Muscle of arm (tissue), 12 donors: Measurements from ENCODE around the gene SRSF8. TPM values are rescaled to one million over a fixed set of nuclear protein-coding genes. Genes with fewer than 3 reads are reported as not detected.
"Not testable (repeated sequence)": the region's sequence is repeated elsewhere in the genome, so short reads cannot be mapped to it uniquely, and the experiment has no call there.

ENCODE experiments used
- DNase-seq: peaks from one replicate; pipeline ENCODE4 v3.0.0-alpha.2; 2013
- polyA plus RNA-seq, 12 donors: library from polyadenylated mRNA; unstranded; fragments of 120-200 nt; gene quantifications; one replicate each; pipeline ENCODE4 v1.2.1, GENCODE V29; 2013; ENCODE audit not compliant: insufficient read length in 12 of 12

Gene SRSF8
- polyA plus RNA-seq, 12 donors, result 32.3 to 105 (median 50.9) TPM

GRCh38 chr11:95092549-95093324, 26.0 kb downstream of the SRSF8 start:
- DNase-seq, result no peak

GRCh38 chr11:95093548-95093947, 26.8 kb downstream of the SRSF8 start:
- DNase-seq, result no peak

DNA sequence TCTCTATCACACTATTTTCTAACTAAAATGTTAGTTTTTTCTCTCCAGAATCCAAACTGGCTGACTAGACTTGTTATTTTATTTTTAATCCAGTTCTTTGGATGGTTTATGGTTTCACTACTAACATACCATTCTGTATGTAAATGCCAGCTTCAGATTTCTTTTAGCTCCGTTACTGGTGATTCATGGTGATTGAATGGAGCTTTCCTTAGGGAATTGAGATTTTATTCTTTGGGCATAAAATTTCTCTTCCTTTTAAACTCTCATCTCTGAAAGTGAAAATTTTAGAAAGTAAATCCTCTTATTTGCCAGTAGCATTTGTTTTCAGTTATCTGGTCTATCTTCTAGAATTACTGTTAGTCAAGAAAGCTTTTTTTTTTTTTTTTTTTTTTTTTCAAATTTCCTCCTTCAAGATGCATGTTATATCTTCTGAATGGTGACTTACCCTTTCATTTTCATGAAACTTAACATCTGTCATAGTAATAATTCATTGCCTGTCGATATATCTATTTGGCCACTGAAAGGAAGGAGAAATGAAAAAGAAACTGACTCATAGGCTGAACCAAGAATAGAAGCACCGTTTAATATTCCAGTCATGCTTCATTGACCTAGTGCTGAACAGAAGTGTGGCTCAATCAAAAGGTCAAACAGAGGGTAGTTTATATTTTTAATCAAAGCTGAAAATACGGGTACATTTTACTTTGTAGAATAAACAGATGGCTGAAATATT, 29.3 kb downstream of the SRSF8 start:
- DNase-seq, result no peak

DNA sequence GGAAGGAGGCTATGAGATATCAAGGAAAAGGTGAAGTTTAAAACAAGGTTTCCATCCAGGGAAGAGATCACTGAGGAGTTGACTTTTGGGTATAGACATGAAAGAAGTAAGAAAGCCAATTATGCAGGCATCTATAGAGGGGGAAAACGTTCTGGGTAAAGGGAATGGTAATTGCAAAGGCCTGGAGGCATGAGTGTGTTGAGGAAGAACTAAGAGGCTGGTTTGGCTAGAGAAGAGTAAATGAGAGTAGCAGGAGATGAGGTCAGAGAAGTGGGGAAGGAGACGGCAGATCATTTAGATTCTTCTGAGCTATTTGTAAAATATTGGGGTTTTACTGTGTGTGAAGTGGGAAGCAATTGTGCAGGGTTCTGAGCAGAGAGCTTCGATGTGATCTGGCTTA, 30.5 kb downstream of the SRSF8 start:
- no peak for DNase-seq

- no peak for DNase-seq
Measured at GRCh38 chr11:95098826-95099225, 32.1 kb downstream of the SRSF8 start.

GRCh38 chr11:95100191-95100648, 33.5 kb downstream of the SRSF8 start:
- DNase-seq, result no peak

DNA sequence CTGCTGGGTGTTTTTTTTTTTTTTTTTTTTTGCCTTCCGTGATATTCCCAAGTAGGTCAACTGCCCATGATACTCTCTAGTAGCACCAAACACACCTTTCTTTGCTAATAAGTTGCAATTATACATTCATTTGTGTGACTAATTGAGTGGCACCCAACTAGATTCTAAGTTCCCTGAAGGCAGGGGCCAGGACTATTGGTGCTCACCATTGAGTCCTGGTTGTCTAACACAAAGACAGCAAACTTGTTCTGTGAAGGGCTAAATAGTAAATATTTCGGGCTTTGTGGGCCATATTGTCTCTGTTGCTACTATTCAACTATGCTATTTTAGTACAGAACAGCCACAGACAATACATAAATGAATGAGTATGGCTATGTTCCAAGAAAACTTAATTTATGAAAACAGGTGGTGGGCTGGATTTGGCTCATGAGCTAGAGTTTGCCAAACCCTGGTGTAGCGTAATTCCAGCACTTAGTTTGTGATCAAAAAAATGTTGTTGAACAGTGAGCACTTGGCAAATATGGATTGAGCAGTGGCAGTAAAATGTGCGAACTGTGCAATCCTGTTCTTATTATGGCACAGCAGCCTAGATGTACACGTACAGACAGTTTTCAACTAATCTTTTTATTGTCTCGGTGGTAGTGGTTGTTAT, 34.3 kb downstream of the SRSF8 start:
- no peak for DNase-seq

DNA sequence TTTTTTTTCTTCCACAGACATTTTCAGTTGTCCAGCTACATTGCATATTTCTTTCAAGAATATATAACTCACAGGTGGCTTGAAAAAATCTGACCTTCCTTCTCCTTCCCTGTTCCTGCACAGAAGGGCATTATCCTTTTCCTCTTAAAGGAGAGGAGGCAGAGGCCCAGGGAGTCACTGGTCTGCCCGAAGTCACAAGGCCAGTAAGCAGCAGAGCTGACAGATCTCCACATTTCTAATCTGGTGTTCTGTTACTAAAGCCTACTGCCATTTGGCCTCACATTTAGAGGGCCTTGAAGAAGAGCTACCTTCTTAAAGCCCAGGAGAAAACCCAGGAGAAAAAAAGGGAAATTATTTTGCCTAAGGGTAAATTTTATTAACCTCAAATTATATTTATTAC, 35.2 kb downstream of the SRSF8 start:
- no peak for DNase-seq

DNA sequence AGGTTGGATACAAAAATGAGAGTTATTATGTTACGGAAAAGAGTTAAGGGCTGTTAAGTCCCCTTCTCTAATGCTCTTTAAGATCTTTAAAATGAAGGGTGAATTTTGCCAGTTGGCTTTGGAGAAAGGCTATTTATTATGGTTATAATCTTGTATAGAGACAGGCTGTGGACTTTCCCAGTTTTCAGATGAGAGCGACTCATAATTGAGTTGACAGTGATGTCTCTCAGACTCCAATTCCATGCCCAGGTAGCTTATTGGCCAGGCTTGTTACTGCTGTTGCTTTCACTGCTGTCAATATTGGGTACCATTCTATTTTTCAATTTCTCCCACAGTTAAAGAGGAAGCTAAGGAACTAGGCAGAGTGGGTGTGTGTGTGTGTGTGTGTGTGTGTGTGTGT, 36.0 kb downstream of the SRSF8 start:
- DNase-seq, result no peak

DNA sequence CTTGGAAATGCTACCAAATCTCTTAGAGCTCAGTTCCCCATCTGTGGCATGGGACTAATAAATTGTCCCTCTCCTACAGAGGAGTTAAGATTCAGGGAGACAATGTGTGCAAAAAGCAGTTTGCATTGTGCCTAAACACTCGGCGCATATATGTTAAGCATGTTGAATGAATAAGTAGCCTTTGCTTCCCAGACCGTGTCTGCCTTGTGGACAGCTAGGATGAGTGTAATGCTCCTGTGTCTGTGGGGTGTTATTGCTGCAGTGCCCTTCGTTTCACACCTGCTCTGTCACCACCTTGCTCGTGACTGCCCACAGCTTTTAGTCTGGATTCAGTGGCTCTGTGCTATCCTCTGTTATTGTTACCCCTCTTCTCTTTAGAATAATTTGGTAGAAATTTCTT, 37.0 kb downstream of the SRSF8 start:
- DNase-seq, result no peak

GRCh38 chr11:95104121-95104830, 37.6 kb downstream of the SRSF8 start:
- no peak for DNase-seq

DNA sequence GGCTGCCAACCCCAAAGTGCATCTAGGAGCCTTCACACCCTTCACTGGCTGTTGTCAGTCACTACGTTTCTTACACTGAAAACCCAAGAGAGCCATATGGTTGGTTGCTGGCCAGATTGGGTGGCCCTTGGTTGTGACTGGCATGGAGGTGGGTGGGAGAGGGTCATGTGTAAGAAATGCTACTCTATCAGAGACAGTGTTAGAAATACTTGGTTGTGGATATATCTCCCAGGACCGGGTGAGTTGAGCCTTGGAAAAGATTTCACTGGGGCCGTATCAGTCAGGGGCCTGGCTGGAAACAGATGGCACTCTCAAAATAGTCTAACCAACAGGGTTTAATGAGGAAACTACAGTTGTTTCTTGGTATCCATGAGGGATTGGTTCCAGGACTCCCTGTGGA, 38.1 kb downstream of the SRSF8 start:
- no peak for DNase-seq

- no peak for DNase-seq
Measured at GRCh38 chr11:95108159-95108611, 41.5 kb downstream of the SRSF8 start.

DNA sequence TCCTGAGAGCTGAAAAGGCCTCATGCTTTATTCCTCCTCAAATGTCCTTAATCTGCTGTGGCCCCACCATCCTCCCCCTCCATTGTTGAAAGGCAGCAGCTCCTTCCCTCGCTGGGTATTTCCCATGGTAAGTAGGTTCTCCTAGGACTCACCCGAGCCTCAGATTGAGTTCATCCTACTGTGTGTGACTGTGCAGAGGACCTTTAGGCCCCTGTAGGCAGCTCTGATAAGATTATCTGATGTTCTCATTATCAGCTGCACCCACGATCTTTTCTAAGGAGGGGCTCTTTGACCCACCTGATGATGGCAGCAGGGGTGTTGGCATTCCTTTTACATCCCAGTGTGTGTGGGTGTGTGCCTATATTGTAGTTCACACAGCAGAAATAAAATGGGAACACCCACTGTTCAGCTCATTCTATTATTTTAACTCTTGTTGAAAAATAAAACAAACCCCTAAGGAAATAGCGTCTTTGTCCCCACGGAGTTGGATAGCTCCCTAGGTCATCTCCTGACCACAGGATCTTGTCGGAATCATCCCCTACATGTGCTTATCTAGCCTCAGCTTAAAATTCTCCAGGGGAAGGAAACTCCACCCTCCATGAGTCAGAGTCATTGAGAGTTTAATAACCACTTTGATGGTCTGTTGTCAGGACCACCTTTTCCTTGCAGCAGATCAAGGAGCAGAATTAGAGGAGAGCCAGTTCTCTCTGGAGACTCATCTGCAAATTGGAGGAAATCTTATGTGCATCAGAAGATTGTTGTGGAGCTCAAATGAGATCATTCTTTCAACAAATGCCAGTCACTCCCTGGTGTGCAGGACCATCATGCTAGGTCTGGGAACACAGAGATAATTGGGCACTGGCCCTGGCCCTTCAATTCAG, 42.2 kb downstream of the SRSF8 start:
- DNase-seq, result no peak

DNA sequence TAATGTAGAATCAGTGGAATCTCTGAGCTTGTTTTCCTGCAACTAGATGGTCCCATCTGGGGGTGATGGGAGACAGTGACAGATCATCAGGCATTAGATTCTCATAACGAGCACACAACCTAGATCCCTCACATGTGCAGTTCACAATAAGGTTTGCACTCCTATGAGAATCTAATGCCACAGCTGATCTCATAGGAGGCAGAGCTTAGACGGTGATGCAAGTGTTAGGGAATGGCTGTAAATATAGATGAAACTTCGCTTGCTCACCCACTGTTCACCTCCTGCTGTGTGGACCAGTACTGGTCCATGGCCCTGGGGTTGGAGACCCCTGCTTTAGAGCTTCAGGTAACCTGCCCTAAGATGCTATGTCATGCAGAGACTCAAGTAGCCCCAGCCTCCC, 44.8 kb downstream of the SRSF8 start:
- DNase-seq, result not testable (repeated sequence)

DNA sequence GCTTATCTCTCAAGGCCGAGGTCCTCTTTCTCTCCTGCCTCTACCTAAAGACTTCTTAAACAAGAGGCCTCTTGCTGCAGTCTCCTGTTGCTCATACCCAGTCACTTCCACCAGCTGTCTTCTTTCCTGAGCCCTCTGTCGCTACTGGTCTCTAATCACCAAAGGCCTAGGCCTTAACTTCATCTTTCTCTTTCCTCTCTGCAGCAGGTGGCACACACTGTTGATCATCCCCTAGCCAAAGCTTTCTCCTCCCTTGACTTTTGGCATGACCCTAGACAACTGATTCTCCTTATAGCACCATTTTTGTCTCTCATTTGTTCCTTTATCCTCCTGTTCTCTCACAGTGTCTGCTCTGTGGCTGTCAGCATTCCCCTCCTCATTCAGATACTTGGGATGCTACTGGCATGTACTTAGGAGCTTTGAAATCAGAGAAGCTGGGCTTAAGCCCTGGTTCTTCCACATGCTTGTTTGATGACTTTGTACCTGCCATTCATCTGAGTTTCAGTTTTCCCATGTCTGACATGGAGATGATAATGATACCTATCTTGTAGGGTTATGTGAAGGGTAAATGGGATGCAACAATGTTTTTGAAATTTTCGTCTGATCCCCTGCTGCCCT, 45.3 kb downstream of the SRSF8 start:
- DNase-seq, result no peak

DNA sequence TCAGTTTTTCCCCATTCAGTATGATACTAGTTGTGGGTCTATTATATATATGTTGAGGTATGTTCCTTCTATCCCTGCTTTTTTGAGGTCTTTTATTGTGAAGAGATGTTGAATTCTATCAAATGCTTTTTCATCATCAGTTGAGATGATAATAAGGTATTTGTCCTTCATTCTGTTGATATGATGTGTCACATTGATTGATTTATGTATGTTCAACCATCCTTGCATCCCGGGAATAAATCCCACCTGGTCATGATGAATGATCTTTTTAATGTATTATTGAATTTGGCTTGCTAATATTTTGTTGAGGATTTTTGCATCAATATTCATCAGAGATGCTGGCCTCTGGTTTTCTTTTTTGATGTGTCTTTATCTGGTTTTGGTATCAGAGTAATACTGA, 48.9 kb downstream of the SRSF8 start:
- DNase-seq, result no peak

DNA sequence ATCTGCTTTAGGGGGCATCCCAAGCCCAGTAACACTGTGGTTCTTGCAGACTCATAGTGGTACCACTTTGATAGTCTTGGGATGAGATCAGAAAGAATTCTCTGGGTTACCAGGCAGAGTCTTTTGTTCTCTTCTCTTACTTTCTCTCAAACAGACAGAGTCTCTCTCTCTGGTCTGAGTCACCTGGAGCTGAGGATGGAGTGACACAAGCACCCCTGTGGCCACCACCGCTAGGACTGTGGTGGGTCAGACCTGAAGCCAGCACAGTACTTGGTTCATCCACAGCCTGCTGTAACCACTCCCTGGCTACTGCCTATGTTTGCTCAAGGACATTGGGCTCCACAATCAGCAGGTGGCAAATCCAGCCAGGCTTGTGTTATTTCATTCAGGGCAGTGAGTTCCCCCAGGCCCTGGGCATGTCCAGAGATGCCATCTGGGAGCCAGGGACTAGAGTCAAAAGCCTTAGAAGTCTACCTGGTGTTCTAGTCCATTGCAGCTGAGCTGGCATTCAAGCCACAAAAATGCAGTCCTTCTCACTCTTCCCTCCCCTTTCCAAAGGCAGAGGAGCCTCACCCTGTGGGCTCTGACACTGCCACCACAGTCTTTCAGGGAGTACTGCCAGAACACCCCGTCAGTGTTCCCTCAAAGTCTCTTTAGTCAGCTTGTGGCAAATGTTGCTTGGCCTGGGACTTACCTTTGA, 52.8 kb downstream of the SRSF8 start:
- no peak for DNase-seq
